Medulla oblongata (tissue), 1 donor: ENCODE measurements around the gene HM13.
"Not testable (repeated sequence)": the region's sequence is repeated elsewhere in the genome, so short reads cannot be mapped to it uniquely, and the experiment has no call there.

Experiments
- DNase-seq: peaks from one replicate; pipeline ENCODE4 v3.0.0-alpha.2; 2015; ENCODE audit errors: extremely low spot score

The HM13 gene

DNA sequence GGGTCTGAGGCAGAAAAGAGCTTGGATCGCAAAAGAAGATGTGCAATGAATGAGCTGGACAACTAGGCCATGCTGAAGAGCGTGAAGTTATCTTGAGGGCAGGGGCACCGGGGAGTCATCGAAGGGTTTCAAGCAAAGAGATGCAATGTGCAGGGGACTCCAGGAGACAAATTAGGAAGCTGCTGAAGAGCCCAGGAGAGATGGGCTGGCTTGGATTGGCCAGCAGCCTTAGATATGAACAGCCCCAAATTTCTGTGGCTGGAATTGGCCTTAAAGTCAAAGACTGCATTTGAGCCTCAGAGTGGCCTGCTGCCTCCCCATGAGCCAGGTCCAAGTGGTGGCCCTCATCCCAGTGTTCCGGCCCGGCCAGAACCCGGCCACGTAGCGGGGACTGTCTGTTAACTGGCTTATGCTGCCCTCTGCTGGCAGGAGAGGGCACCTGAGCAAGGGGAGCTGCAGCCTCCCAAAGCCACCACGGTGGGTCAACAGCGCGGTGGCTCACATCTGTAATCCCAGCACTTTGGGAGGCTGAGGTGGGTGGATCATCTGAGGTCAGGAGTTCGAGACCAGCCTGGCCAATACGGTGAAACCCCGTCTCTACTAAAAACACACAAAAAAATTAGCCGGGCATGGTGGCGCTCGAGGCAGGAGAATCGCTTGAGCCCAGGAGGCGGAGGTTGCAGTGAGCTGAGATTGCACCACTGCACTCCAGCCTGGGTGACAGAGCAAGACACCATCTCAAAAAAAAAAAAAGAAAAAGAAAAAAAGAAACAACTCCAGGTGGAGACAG is 11.2 kb upstream of the HM13 start:
- DNase-seq: peak; percentile 92

DNA sequence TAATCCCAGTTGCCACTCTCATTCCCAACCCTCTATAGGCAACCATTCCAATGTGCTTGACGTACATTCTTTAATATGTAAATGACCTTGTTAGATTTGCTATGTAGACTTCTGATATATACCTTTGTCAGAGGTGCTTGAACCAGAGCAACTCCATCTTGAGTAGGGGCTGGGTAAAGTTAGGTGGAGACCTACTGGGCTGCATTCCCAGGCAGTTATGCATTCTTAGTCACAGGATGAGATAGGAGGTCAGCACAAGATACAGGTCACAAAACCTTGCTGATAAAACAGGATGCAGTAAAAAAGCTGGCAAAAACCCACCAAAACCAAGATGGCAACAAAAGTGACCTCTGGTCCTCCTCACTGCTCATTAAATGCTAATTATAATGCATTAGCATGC is 8.3 kb upstream of the HM13 start:
- DNase-seq: no peak

DNA sequence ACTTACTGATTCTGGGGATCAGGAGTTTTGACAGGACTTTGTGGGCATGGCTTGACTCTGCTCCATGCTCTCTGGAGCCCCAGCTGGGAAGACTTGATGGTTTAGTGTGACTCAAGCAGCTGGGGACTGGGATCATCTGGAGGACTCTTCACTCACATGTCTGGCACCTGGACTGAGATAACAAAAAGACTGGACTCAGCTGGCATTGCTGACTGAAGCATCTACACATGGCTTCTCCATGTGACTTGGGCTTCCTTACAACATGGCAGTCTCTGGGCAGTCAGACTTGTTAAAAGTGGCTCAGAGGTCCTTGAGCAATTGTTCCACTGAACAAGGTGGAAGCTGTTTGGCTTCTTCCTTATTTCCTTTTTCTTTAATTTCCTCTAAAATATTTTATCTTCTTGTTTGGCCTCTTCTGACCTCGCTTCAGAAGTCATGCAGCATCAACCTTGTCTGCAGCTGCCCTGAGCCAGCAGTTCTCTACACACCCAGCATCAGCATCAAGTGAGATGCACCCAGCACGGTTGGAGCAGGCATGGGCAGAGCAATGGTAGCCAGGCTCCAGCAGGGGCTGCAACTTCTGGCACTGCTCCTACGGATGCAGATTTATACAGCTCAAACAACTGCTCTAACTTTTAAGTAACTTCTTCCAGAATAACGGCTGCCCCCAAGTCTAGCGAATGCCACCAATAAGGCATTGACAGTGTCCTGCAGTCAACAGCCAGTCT is 5.6 kb upstream of the HM13 start:
- no peak for DNase-seq

DNA sequence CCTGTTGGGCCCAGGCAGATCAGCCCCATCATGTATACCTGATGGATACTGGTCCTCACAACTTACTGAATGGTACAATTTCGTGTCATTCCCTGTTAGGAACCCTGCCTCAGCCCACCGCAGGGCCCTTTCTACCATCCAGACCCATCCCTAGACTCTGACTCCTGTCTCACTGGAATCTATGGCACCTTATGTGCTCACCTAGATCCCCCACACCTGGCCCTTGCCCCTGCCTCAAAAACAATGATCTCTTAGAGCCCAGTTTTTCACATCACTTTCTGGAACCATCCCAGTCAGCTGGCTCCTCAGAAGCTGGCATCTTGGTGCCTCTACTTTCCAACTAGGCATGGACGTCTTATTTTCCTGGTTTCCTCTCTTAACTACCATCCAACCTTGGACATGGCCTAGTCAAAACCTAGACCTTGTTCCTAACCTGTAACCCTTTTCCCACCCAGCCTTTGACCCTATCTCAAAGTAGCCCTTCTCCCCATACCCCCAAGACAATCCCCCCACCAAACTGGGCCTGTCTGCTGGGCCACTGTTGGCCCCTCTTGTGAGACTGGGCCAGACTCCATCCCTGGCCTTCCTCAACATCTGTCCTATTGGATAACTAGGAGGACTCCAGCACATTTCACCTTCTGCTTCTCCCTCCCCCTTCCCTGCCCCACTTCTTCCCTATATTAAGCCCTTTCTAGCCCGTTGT is 981 bp downstream of the HM13 start:
- no peak for DNase-seq

DNA sequence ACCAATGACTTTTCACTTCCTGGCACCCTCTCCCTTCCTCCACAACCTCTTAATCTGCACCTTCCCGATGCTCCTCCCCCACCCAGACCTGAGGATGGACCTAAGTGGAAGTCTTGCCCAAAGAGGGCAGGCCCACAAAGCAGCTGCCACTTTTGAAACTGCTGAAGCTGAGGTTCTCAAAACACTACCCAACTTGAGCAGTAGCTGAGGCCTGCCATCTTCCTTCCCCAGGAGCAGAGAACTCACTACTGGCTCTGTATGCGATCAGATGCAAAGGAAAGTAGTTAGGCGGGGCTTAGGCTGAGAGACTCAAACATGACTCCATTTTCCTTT is 1.5 kb downstream of the HM13 start:
- DNase-seq: no peak

DNA sequence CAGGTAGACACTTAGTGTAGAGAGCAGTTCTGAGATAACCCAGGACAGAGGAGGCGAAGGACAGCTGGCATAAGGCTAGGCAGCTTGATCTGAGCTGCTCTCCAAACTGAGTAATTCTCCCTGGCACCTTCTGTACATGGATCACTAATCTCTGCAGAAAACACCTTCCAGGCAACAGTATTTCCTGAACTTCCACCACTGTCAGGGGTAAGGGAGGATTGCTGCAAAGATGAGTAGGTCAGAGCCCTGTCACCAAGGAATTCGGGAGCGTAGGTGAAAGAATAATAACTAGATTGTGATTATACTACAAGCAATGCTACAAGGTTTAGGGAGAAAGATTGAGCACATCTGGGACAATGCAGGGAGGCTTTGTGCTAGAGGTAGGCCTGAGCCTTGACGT is 1.9 kb downstream of the HM13 start:
- no peak for DNase-seq

DNA sequence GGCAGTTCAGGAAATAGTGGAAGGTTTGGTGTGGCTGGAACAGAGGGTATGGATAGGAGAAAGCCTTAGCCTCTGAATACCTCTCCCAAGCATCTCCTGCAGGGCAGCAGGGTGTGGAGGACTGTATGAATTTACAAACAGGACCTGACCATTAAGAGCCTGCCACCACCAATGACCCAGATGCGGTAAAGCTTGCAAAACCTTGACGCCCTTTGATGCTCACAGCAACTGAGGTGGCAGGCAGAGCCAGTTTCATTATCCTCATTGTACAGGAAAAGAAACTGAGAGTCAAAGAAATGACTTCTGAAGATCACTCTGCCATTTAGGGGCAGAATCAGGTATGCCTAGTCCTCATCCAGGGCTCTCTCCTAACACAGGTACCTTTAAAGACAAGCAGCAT is 2.4 kb downstream of the HM13 start:
- DNase-seq: no peak

DNA sequence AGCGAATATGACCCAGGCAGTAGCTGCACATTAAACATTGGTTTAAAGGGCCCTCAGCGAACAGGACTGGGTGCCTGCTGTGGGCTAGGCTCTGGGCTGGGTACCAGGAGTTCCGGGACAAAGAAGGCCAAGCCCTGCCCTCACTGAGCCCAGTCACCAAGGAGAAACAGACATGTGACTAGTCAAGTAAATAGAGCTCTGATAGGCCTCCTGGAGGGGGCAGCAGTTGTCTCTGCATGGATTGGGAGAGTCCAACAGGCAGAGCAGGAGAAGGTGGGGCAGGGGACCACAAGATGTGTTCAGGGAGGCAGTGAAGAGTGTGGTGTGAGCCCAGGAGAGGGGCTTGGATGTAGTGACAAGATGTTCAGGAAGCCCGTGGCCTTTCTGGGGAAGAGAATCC is 3.1 kb downstream of the HM13 start:
- DNase-seq: peak; percentile 47

DNA sequence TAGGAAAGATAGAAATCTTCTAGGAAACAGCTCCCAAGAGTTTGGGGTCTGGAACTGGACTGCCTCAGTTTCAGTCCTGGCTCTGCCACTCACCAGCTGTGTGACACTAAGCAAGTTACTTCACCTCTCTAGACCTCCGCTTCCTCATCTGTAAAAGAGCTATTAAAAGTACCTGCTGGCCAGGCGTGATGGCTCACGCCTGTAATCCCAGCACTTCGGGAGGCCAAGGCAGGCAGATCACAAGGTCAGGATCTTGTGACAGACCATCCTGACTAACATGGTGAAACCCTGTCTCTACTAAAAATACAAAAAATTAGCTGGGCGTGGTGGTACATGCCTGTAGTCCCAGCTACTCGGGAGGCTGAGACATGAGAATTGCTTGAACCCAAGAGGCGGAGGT is 7.0 kb downstream of the HM13 start:
- DNase-seq: not testable (repeated sequence)

DNA sequence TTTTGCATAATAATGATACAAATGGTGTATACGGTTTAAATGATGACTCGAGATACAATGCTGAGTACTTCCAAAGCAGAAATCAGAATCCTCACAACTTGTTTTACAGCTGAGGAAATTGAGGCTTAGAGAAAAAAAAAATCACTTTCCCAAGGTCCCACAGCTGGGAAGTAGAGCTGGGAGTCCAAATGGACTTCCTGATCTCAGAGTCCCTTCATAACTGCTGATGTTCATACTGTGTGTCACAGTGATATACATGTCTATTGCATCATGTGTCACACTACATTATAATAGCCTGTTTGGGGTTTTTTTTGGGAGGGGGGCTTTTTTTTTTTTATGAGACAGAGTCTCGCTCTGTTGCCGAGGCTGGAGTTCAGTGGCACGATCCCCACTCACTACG is 8.5 kb downstream of the HM13 start:
- DNase-seq: no peak

DNA sequence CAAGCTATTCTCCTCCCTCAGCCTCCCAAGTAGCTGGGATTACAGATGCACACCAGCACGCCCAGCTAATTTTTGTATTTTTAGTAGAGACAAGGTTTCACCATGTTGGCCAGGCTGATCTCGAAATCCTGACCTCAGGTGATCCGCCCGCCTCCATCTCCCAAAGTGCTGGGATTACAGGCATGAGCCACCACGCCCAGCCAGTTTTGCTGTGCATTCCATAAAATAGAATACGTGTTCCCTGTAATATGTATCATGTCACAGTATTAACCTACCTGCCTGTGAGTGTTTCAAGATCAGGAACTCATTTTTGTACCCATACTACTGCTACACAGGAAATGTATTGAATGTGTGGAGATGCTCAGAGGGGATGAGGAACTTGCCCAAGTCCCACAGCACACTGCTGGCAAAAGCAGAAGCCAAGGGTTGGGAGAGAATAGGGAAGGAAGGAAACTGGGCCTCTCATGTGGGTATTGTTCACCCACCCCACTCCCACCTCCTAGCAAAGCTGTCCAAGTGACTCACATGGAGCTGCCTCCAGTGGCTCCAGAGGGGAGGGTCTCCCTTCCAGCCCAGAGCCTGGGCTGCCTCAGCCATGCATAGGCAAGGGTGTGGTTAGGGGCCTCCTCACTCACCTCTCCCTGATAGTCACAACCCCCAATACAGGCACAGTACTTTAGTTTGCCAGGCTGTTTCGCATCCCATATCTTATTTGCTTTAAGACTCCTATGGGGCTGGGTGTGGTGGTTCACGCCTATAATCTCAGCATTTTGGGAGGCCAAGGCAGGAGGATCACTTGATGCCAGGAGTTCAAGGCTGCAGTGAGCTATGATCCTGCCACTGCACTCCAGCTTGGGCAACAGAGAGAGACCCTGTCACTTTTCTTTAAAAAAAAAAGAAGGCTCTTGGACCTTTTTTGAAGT is 9.4 kb downstream of the HM13 start:
- DNase-seq: peak; percentile 66

DNA sequence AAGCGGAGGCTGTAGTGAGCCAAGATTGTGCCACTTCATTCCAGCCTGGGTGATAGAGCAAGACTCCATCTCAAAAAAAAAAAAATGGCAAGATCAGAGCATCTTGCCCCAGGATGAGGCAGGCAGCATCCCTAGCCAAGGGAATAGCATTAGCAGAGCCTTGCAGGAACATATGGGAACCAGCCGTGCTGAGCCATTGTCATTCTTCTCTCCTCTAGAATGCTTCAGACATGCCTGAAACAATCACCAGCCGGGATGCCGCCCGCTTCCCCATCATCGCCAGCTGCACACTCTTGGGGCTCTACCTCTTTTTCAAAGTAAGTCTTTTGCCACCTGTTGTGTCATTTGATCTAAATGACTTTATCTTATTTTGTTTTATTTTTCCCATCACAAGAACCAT is 13.0 kb downstream of the HM13 start:
- DNase-seq: no peak

DNA sequence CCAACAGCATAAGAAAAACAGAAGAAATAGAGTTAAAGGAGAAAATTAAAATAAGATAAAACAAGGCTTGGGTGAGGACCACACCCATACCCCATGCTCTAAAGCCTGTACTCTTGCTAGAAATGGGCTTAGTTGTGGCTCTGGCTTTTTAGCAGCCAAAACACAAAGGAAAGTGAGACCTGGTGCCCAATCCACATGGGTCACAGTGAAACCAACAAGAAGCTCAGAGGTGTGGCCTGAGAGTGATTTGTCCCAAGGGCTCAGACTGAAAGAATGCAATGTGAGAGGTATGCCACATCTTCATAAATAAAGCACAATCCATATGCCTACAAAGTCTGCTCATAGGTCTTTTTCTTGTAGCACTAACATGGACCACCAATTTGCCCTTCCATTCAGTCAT is 21.1 kb downstream of the HM13 start:
- no peak for DNase-seq

DNA sequence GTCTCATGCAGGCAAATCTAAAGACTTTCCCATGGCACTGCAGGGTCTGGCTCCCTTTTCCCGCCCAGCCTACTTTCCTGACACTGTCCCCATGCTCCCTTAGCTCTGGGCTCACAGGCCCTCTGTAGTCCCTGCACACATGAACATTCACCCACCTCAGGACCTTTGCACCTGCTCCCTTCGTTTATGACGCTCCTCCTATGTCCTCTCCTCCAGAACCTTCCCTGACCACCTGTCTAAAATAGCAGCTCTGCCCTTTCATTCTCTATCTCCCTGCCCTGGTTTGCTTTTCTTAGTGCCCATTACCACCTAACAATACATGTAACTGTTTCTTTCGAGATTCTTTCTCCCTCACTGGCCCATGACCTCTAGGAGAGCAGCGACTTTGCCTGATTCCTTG is 22.3 kb downstream of the HM13 start:
- no peak for DNase-seq

DNA sequence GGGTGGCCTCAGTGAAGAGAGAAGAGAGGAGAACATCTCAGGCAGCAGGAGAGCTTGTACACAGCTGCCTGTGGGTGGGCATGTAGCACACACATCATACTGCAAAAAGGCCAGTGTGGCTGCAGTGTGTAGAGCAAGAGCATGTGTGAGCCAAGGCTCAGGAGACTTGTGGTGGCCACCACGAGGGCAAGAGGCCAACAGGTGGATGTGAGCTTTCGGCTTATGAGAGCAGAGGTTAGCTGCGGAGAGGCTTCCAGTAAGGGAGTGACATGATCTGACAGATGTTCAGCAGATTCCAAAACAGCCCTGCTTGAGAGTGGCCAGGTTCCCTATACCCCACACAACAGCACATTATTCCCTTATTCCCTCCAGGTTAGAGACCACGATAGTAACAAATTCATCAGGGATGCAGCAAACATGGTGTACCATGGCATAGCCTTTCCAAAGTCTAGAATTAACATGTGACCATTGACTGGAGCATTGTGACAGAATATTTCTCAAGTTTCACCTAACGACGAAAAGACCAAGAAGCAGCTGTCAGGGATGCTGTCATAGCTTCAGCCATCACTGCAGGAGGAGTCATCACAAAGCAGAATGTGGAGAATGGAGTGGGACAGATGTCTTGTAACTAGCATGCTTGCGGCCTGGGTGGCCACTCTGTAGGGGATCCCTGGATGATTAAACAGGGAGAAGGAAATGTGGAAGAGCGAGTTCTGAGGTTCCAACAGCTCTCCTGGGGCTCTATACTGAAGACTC is 23.1 kb downstream of the HM13 start:
- DNase-seq: no peak

DNA sequence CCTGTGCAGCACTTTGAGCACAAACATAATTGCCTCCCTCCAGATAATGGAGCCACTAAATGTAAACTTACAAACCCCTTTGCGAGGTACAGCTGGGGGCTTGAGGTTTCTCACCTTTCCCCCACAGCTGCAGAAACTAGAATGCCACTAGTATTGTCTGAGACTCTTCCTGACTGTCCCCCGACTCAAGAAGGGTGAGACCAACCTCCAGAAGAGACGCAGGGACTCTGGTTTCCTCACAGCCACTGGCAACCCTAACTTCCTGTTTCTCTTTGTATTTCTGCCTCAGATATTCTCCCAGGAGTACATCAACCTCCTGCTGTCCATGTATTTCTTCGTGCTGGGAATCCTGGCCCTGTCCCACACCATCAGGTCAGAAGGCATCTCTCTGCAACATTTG is 23.6 kb downstream of the HM13 start:
- DNase-seq: no peak

DNA sequence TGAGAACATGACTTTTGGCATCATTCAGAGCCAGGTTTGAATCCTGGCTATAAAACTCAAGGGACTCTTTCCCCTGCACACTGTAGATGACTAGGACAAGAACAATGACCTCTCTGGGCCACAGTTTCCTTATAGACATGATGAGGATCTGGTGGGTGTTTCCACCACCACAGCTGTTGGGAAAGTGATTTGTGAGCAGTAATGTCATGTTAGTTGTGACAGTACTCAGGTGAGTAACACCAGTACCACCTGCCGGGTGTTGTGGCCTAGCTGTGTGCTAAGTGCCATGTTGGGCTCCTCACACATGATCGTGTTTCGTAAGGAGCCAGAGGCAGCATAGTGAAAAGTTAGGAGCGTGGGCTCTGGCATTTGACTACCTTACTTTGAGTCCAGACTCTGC is 24.1 kb downstream of the HM13 start:
- DNase-seq: no peak

DNA sequence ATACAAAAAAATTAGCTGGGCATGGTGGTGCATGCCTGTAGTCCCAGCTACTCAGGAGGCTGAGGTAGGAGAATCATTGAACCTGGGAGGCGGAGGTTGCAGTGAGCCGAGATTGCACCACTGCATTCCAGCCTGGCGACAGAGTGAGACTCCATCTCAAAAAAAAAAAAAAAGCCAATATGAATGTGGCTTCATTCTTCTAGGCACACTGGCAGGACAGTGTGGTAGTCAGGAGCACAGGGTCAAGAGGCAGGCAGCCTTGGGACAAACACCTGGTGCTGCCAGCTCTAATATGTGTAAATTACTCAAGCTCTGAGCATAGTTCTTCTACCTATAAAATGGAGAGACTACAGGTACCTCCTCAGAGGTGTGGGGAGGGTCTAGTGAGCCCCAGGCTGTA is 25.4 kb downstream of the HM13 start:
- not testable (repeated sequence) for DNase-seq

DNA sequence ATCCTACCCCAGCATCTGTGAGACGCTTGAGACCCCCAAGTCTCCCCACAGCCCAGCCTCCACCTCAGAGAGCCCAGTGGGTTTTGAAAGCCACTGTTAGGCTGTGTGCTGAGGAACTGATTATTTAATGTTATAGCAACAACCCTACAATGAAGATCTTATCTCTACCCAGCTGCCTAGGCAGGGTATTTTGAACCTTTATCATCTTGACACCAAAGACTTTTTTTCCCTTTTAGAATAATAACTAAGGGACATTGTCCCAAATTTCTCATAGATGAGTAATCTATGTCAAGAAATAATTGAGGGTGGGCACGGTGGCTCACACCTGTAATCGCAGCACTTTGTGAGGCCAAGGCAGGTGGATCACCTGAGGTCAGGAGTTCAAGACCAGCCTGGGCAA is 26.2 kb downstream of the HM13 start:
- DNase-seq: no peak

DNA sequence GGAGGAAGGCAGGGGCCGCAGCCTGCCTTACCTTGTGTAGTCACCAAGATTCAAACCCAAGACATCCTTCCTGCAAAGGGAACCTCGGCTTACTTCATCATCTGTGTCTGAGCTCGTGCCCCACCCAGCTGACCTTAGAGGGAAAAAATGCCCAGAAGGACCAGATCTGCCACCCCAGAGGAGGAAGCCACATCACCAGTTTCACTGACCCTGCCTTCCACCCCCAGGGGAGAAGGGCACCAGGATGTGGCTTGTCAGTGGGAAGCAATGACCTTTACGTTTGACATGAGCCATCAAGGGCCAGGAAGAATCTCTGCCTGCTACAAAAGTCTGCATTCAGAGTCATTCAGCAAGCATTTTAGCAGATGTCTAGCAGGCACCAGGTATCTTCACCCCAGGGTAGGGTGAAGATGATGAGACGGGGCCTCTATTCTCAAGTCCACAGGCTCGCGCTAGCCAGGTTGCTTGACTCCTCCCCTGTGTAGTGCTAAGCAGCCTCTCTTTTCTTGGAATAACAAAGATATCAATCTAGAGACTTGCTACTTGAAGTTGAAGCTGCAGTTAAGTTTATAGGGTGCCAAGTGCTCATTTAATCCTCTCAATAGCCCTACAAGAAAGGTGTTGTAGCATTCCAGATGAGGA is 28.1 kb downstream of the HM13 start:
- no peak for DNase-seq

DNA sequence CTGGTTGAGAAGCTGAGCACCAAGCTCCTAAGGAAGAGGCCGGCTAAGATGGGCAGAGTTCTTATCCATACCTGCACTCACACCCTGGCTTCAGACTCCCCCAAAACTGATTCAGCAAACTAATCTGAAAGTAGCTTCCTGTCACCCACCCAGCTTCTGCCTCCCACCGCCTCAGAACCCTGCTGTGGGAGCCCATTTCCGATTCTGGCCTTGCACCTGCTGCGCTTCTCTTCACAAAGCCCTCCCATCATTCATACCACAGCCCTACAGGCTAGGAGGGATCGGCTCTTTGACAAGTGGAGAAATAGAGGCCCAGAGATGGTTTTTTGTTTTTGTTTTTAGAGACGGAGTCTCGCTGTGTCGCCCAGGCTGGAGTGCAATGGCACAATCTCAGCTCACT is 28.7 kb downstream of the HM13 start:
- DNase-seq: no peak
